SK-N-SH treated with all-trans-retinoic acid at 6 μM for 48 hours (cell line): Measurements from ENCODE around the gene RAC3.
A peak's percentile ranks its signal among the peaks of the same experiment; 100 is the strongest.

ENCODE experiments used
- ARNTL ChIP-seq: fragments of 450-650 bp; formaldehyde crosslinking; IDR thresholded peaks from 2 replicates; pipeline ENCODE4 v1.5.0; 2020; ENCODE audit warnings: low read depth, mild to moderate bottlenecking, moderate library complexity, borderline replicate concordance
- BACH2 ChIP-seq: fragments of 250-450 bp; sonication (Bioruptor Pico); IDR thresholded peaks from 2 replicates; pipeline ENCODE4 v1.9.0; 2021; ENCODE audit warnings: mild to moderate bottlenecking, borderline replicate concordance
- CREB5 ChIP-seq: fragments of 250-450 bp; sonication (Bioruptor Pico); IDR thresholded peaks from 2 replicates; pipeline ENCODE4 v1.5.1; 2020; ENCODE audit warnings: low read depth, mild to moderate bottlenecking, moderate library complexity
- CSRNP3 ChIP-seq: fragments of 250-450 bp; sonication (Bioruptor Pico); IDR thresholded peaks from 2 replicates; pipeline ENCODE4 v1.5.1; 2021; ENCODE audit warnings: mild to moderate bottlenecking, moderate library complexity
- ESRRG ChIP-seq: fragments of 250-450 bp; sonication (Bioruptor Pico); IDR thresholded peaks from 2 replicates; pipeline ENCODE4 v1.6.1; 2021; ENCODE audit warnings: mild to moderate bottlenecking
- GLIS3 ChIP-seq: fragments of 250-450 bp; sonication (Bioruptor Pico); IDR thresholded peaks from 2 replicates; pipeline ENCODE4 v1.5.0; 2020; ENCODE audit warnings: mild to moderate bottlenecking, moderate library complexity
- ISL1 ChIP-seq: fragments of 250-450 bp; sonication (Bioruptor Pico); IDR thresholded peaks from 2 replicates; pipeline ENCODE4 v2.1.2; 2022; ENCODE audit warnings: mild to moderate bottlenecking, moderate library complexity
- PATZ1 ChIP-seq: fragments of 250-450 bp; sonication (Bioruptor Pico); IDR thresholded peaks from 2 replicates; pipeline ENCODE4 v1.8.0; 2020; ENCODE audit warnings: mild to moderate bottlenecking, moderate library complexity, borderline replicate concordance
- TSHZ2 ChIP-seq: fragments of 250-450 bp; sonication (Bioruptor Pico); IDR thresholded peaks from 2 replicates; pipeline ENCODE4 v1.5.0; 2020; ENCODE audit warnings: mild to moderate bottlenecking, moderate library complexity
- ZC3H10 ChIP-seq: fragments of 250-450 bp; sonication (Bioruptor Pico); IDR thresholded peaks from 2 replicates; pipeline ENCODE4 v1.5.1; 2021; ENCODE audit warnings: mild to moderate bottlenecking, moderate library complexity
- ZNF70 ChIP-seq: fragments of 450-650 bp; formaldehyde crosslinking; IDR thresholded peaks from 2 replicates; pipeline ENCODE4 v1.5.0; 2020; ENCODE audit warnings: mild to moderate bottlenecking, moderate library complexity
- ZNF8 ChIP-seq: fragments of 450-650 bp; formaldehyde crosslinking; IDR thresholded peaks from 2 replicates; pipeline ENCODE4 v1.5.0; 2020; ENCODE audit warnings: mild to moderate bottlenecking, moderate library complexity

- TF ChIP-seq ZC3H10 (CRISPR knock-in tag) = no peak
- no peak for TF ChIP-seq ZNF70 (CRISPR knock-in tag)
- TF ChIP-seq ARNTL = no peak
- TF ChIP-seq ISL1 = no peak
- TF ChIP-seq PATZ1 (CRISPR knock-in tag) = no peak
- no peak for TF ChIP-seq ZNF8 (CRISPR knock-in tag)
- TF ChIP-seq TSHZ2 (CRISPR knock-in tag) = peak; percentile 92
- no peak for TF ChIP-seq CREB5 (CRISPR knock-in tag)
- 0 out of 2 replicates have a peak, but pooled peaks have one; percentile 26 for TF ChIP-seq GLIS3 (CRISPR knock-in tag)
- TF ChIP-seq CSRNP3 (CRISPR knock-in tag) = no peak
- no peak for TF ChIP-seq BACH2 (CRISPR knock-in tag)
- no peak for TF ChIP-seq ESRRG (CRISPR knock-in tag)
Observed at GRCh38 chr17:82065638-82066303, 34.3 kb downstream of the RAC3 start, which contains the start of gene DUS1L.
